H1 (cell line): Measurements from ENCODE around the gene MXD3.

ENCODE experiments used
- EP300 ChIP-seq, 2 experiments: IDR thresholded peaks; 1 replicate in 1 of 2; 2 replicates in 1 of 2; pipeline ENCODE4 v1.6.1; 2011 to 2012; ENCODE audit warnings: low read depth in 2 of 2, low read length in 2 of 2, mild to moderate bottlenecking in 2 of 2, borderline replicate concordance in 1 of 2, inconsistent platforms in 1 of 2, moderate library complexity in 1 of 2
- TF ChIP-seq, protein P1 (sequence below), 3 experiments: IDR thresholded peaks; 1 replicate in 2 of 3; 2 replicates in 1 of 3; pipeline versions ENCODE4 v1.5.1 to v1.6.1; 2011; ENCODE audit warnings: low read length in 3 of 3, mild to moderate bottlenecking in 3 of 3, inconsistent platforms in 2 of 3, low read depth in 1 of 3, moderate library complexity in 1 of 3; ENCODE audit not compliant: insufficient read depth in 1 of 3; ENCODE audit errors: control extremely low read depth in 1 of 3

DNA sequence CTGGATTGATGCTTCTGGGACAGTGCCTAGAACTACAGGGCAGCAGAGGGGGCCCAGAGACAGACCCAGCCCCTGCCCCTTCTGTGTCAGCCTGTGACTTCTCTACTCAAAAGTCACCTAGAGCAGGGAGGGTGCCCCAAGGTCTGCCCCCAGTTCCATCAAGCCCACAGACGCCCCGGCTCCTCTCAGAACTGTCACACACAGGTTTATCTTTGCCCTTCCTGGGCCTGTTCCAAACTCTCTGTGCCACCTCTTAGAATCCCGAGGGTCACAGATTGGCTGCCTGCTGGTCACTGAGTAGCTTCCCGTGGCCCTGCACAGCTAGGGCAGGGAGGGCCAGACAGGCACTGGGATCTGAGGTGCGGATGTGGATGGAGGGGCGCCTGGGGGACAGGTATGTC, 47.8 kb upstream of the MXD3 start:
- TF ChIP-seq, protein P1, sequence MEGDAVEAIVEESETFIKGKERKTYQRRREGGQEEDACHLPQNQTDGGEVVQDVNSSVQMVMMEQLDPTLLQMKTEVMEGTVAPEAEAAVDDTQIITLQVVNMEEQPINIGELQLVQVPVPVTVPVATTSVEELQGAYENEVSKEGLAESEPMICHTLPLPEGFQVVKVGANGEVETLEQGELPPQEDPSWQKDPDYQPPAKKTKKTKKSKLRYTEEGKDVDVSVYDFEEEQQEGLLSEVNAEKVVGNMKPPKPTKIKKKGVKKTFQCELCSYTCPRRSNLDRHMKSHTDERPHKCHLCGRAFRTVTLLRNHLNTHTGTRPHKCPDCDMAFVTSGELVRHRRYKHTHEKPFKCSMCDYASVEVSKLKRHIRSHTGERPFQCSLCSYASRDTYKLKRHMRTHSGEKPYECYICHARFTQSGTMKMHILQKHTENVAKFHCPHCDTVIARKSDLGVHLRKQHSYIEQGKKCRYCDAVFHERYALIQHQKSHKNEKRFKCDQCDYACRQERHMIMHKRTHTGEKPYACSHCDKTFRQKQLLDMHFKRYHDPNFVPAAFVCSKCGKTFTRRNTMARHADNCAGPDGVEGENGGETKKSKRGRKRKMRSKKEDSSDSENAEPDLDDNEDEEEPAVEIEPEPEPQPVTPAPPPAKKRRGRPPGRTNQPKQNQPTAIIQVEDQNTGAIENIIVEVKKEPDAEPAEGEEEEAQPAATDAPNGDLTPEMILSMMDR (IDR thresholded peaks at IDR 0.05; ENCODE audit: control extremely low read depth in 1 of 3, insufficient read depth in 1 of 3, low read depth in 1 of 3, low read length in 3 of 3): no peak
- TF ChIP-seq EP300 (IDR thresholded peaks at IDR 0.05; ENCODE audit: borderline replicate concordance in 1 of 2, low read depth in 2 of 2, low read length in 2 of 2): no peak
